T-cell (primary cell): Measurements from ENCODE around the gene TBX15. TPM values are rescaled to one million over a fixed set of nuclear protein-coding genes. Genes with fewer than 3 reads are reported as not detected.

ENCODE experiments used
- ATAC-seq, 4 experiments: fragments of 200-7000 bp in 3 of 4; fragments of 150-1000 bp in 1 of 4; cut with Tn5 transposase; replicated peaks in 1 of 4; 1 replicate in 3 of 4; 2 replicates in 1 of 4; pipeline ENCODE4 v1.10.0; 2021; ENCODE audit warnings: moderate library complexity in 3 of 4, mild to moderate bottlenecking in 2 of 4, moderate number of reproducible peaks in 1 of 4
- CTCF ChIA-PET, 2 donors: fragments of 300-600 bp; sonication (Branson Sonifier 250); formaldehyde crosslinking; loops; one replicate each; lab custom pipeline; 2022; ENCODE audit warnings: antibody characterized with exemption in 2 of 2; lab: Charles Lee
- POLR2A ChIA-PET, 2 donors: fragments of 300-600 bp; sonication (Branson Sonifier 250); formaldehyde crosslinking; loops; one replicate each; lab custom pipeline; 2022; ENCODE audit warnings: antibody characterized with exemption in 2 of 2; lab: Charles Lee
- DNase-seq, 35 experiments: peaks; one replicate each; pipeline versions ENCODE4 v3.0.0 to v3.0.0-alpha.2; 2013 to 2023
- H3K27ac ChIP-seq: one replicate; pipeline ENCODE4 v1.5.1; 2013; ENCODE audit warnings: low read length
- H3K27me3 ChIP-seq, 2 experiments: replicated peaks in 1 of 2; 1 replicate in 1 of 2; 2 replicates in 1 of 2; pipeline versions ENCODE4 v1.6.1 to v1.7.0; 2013; ENCODE audit warnings: low read length in 1 of 2, mixed read lengths in 1 of 2; ENCODE audit not compliant: control insufficient read depth in 2 of 2, insufficient read depth in 2 of 2; ENCODE audit errors: extremely low read depth in 1 of 2
- H3K36me3 ChIP-seq, 2 donors: 1 replicate in 1 of 2; 2 replicates in 1 of 2; pipeline versions ENCODE4 v1.6.1 to v1.7.0; 2013; ENCODE audit warnings: low read length in 1 of 2; ENCODE audit not compliant: control insufficient read depth in 2 of 2, insufficient read depth in 1 of 2; ENCODE audit errors: extremely low read depth in 1 of 2
- H3K4me1 ChIP-seq, 2 experiments: 1 replicate in 1 of 2; 2 replicates in 1 of 2; pipeline versions ENCODE4 v1.6.1 to v1.7.0; 2013; ENCODE audit warnings: low read length in 2 of 2, mixed read lengths in 1 of 2; ENCODE audit not compliant: insufficient read depth in 2 of 2, control insufficient read depth in 1 of 2; ENCODE audit errors: extremely low read depth in 1 of 2
- H3K4me3 ChIP-seq, 2 donors: 1 replicate in 1 of 2; 2 replicates in 1 of 2; pipeline versions ENCODE4 v1.5.1 to v1.7.0; 2013; ENCODE audit warnings: mild to moderate bottlenecking in 2 of 2, low read length in 1 of 2, moderate library complexity in 1 of 2; ENCODE audit not compliant: control insufficient read depth in 1 of 2; ENCODE audit errors: extremely low read depth in 1 of 2
- H3K9me3 ChIP-seq: 2 replicates; pipeline ENCODE4 v1.7.0; 2013
- H3K27ac Mint-ChIP-seq, 2 donors: one replicate each; pipeline ENCODE4 v1.8.0; 2020 to 2021; ENCODE audit warnings: mild to moderate bottlenecking in 2 of 2, mixed read lengths in 2 of 2
- H3K27me3 Mint-ChIP-seq, 2 donors: one replicate each; pipeline ENCODE4 v1.8.0; 2021 to 2022; ENCODE audit warnings: mixed read lengths in 2 of 2
- H3K36me3 Mint-ChIP-seq: one replicate; pipeline ENCODE4 v1.8.0; 2021; ENCODE audit warnings: mixed read lengths
- H3K4me1 Mint-ChIP-seq, 3 donors: one replicate each; pipeline ENCODE4 v1.8.0; 2020 to 2022; ENCODE audit warnings: mixed read lengths in 3 of 3, mild to moderate bottlenecking in 1 of 3
- H3K4me3 Mint-ChIP-seq, 3 donors: one replicate each; pipeline ENCODE4 v1.8.0; 2020 to 2022; ENCODE audit warnings: mild to moderate bottlenecking in 3 of 3, mixed read lengths in 3 of 3, moderate library complexity in 3 of 3
- H3K9me3 Mint-ChIP-seq, 3 donors: one replicate each; pipeline ENCODE4 v1.8.0; 2020 to 2022; ENCODE audit warnings: mixed read lengths in 3 of 3
- WGBS: methylation state at CpG from one replicate; pipeline ENCODE4 v1.1.5; 2013; ENCODE audit warnings: missing lambda C conversion rate; ENCODE audit not compliant: insufficient coverage; 5-methylcytosine and 5-hydroxymethylcytosine counted together
- total RNA-seq, 35 experiments: library from RNA in 6 of 35; stranded (reverse) in 6 of 35; fragments of 120-200 nt in 1 of 35; gene quantifications; one replicate each; pipeline versions ENCODE4 v1.2.1 to v1.2.4 and lab custom pipeline; 2013 to 2026

TBX15 gene
- total RNA-seq, 5 donors from 2014 or later (not counting 1 experiment from before 2014, with no cell fraction given): 0.12 TPM; not detected in 4

DNA sequence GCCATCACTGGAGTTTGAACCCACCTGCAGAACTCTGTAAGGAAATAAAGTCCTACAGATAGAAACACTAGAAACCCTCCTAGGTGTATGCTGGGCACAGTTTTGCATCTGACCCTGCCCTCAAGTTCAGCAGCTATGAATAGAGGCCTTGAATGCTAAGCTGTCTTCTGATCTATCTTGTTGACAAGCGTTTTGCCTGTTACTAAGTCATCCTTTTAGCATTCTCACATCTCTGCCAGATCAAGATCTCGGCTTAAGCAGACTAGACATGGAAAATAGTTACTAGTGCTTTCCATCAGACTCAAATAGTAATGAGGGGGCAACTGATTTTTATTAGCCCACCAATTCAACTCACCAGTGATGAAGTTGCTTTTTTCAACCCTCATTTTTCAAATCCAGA is 10.5 kb downstream of the TBX15 start:
- WGBS: no CpG with 5 or more reads among the region's 2 CpGs
- ATAC-seq (no peak), DNase-seq (no peak)
- Histone ChIP-seq H3K9me3 (no peaks in the 10 kb centered on the region), H3K4me1 (no peaks in the 10 kb centered on the region), H3K27me3 (peaks cover 19 to 20% of the 10 kb centered on the region in 2 experiments), H3K27ac (no peak overlapping the region), H3K36me3 (no peaks in the 10 kb centered on the region), H3K4me3 (no peak overlapping the region)
- Mint-ChIP-seq H3K36me3 (no peaks in the 10 kb centered on the region), H3K9me3 (peaks cover 0 to 6% (median under 1%) of the 10 kb centered on the region in 3 donors), H3K27ac (no peak overlapping the region), H3K4me3 (no peak overlapping the region), H3K4me1 (peaks cover 0 to 7% (median 4%) of the 10 kb centered on the region in 3 donors), H3K27me3 (peaks cover 56 to 60% of the 10 kb centered on the region in 2 donors)
- ChIA-PET POLR2A (no interaction called here), CTCF (no interaction called here)

GRCh38 chr1:118974661-118975060 is 13.5 kb downstream of the TBX15 start:
- H3K36me3 ChIP-seq: no peaks in the 10 kb centered on the region
- Mint-ChIP-seq H3K27ac (no peak overlapping the region), H3K4me3 (no peak overlapping the region), H3K4me1 (peaks cover 0 to 5% (median 4%) of the 10 kb centered on the region in 3 donors), H3K36me3 (no peaks in the 10 kb centered on the region), H3K27me3 (peaks cover 36% of the 10 kb centered on the region in 2 donors), H3K9me3 (peaks cover 0 to 14% (median 0%) of the 10 kb centered on the region in 3 donors)
- H3K27me3 ChIP-seq: peaks cover 9 to 16% of the 10 kb centered on the region in 2 experiments
- DNase-seq (no peak), ATAC-seq (no peak)
- no peaks in the 10 kb centered on the region for H3K4me1 ChIP-seq
- whole genome bisulfite sequencing: no CpG with 5 or more reads among the region's 4 CpGs
- no peak overlapping the region for H3K4me3 ChIP-seq
- H3K27ac ChIP-seq: no peak overlapping the region
- POLR2A ChIA-PET: no interaction called here
- no peaks in the 10 kb centered on the region for H3K9me3 ChIP-seq
- CTCF ChIA-PET: no interaction called here

GRCh38 chr1:118973531-118974137 is 14.5 kb downstream of the TBX15 start:
- no peak for ATAC-seq
- POLR2A ChIA-PET: no interaction called here
- no peak overlapping the region for H3K27ac Mint-ChIP-seq

DNA sequence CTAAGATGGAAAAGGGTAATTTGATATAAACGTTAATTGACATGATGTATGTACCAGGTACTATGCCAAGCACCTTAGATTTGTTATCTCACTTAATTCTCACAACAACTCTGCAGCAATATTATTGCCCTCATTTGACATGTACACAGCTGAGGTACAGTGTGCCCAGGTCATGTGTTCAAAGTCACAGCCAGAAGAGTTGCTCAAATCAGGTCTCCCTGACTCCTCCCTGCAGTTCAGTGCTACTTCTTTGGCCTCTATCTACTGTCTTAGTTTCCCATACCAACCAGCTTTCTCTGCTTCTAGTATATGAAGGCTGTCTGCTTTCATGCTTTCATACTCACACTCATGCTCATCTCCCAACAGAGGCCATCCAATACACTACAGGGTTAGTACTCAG is 15.1 kb downstream of the TBX15 start:
- Mint-ChIP-seq H3K9me3 (peaks cover 0 to 14% (median 5%) of the 10 kb centered on the region in 3 donors), H3K27ac (no peak overlapping the region), H3K4me1 (no peaks in the 10 kb centered on the region), H3K36me3 (no peaks in the 10 kb centered on the region), H3K27me3 (peaks cover 22 to 27% of the 10 kb centered on the region in 2 donors), H3K4me3 (no peak overlapping the region)
- whole genome bisulfite sequencing: no CpG with 5 or more reads among the region's 1 CpG
- Histone ChIP-seq H3K27ac (no peak overlapping the region), H3K4me1 (no peaks in the 10 kb centered on the region), H3K9me3 (no peaks in the 10 kb centered on the region), H3K4me3 (no peak overlapping the region), H3K36me3 (no peaks in the 10 kb centered on the region), H3K27me3 (peaks cover 0 to 7% of the 10 kb centered on the region in 2 experiments)
- ATAC-seq (no peak), DNase-seq (no peak)
- ChIA-PET POLR2A (no interaction called here), CTCF (no interaction called here)

More at GRCh38 chr1:118973531-118974137, 14.5 kb downstream of the TBX15 start:
- Mint-ChIP-seq H3K4me3 (no peak overlapping the region), H3K27me3 (peaks cover 28 to 31% of the 10 kb centered on the region in 2 donors), H3K9me3 (peaks cover 0 to 14% (median 5%) of the 10 kb centered on the region in 3 donors), H3K4me1 (no peaks in the 10 kb centered on the region), H3K36me3 (no peaks in the 10 kb centered on the region)
- Histone ChIP-seq H3K27me3 (peaks cover 0 to 10% of the 10 kb centered on the region in 2 experiments), H3K36me3 (no peaks in the 10 kb centered on the region), H3K4me3 (no peak overlapping the region), H3K27ac (no peak overlapping the region), H3K9me3 (no peaks in the 10 kb centered on the region), H3K4me1 (no peaks in the 10 kb centered on the region)
- DNase-seq: no peak
- CTCF ChIA-PET: no interaction called here
- 80% methylated on average over 4 of the region's 5 CpGs for WGBS

DNA sequence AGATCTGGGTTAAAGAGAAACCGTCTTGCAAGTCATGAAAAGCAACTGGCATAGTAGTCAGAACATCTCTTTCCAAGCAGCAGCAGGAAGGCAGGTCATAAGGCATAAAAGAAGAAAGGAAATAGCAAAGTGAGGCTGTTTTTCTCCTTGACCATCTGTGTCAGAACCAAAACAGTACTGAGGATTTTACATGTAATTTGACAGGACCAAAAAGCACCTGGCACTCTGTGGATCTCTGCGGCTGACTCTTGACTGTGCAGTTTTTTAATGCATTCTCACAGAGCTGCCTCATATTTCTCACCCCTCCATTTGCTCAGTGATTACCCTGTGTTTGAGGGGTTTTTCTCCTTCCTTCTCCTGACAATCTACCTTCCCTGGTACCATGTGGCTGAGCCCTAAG is 17.7 kb downstream of the TBX15 start:
- ChIA-PET CTCF (no interaction called here), POLR2A (no interaction called here)
- DNase-seq (no peak), ATAC-seq (no peak)
- Histone ChIP-seq H3K27ac (no peak overlapping the region), H3K27me3 (no peaks in the 10 kb centered on the region), H3K36me3 (no peaks in the 10 kb centered on the region), H3K9me3 (no peaks in the 10 kb centered on the region), H3K4me1 (no peaks in the 10 kb centered on the region), H3K4me3 (no peak overlapping the region)
- Mint-ChIP-seq H3K27ac (no peak overlapping the region), H3K36me3 (no peaks in the 10 kb centered on the region), H3K27me3 (peaks cover 10 to 13% of the 10 kb centered on the region in 2 donors), H3K9me3 (peaks cover 0 to 14% (median 5%) of the 10 kb centered on the region in 3 donors), H3K4me3 (no peak overlapping the region), H3K4me1 (no peaks in the 10 kb centered on the region)
- WGBS: 82% methylated on average over 1 of the region's 2 CpGs

DNA sequence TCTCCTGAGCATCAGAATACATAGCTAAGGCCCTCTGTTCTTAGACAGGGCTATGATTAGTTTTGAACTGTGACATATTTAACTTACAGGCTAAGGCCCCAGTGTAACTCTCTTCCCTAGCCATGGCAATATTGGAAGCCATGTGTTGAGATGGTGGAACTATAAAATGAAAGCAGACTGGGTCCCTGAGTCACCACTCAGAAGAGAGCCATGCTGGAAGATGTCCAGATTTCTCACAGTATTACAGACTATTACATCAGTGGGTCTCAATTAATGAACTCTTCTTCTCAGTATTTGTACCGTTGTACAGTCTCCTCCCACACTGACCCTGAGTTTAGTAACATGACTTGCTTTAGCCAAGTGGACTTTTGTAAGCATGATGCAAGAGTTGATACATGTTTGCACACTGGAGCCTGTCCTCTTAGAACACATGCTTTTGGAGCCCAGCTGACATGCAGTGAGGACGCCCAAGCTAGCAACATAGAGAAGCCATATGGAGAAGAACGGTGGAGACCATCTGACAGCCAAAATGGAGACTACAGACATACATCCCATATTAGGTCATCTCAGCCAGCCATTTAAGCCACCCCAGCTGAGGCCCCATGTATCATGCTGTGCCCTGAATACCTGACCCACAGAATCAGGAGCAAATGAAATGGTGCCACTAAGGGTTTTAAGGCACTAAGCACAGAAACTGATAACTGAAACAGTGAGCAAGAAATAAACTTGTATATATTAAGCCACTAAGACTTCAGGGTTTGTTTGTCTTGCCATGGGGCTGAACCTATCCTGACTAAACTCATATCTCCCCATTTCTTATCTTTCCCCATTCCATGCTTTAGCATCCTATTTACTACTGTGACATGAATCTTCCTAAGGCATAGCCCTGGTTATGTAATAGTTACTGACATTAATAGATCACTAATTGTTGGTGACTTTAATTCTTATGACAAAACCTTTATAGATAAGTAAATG is 24.4 kb downstream of the TBX15 start:
- no peak for DNase-seq
- Mint-ChIP-seq H3K4me1 (no peaks in the 10 kb centered on the region), H3K4me3 (no peak overlapping the region), H3K36me3 (no peaks in the 10 kb centered on the region), H3K27me3 (peaks cover 4 to 11% of the 10 kb centered on the region in 2 donors), H3K27ac (no peak overlapping the region), H3K9me3 (peaks cover 0 to 4% (median 0%) of the 10 kb centered on the region in 3 donors)
- POLR2A ChIA-PET: no interaction called here
- WGBS: 60% methylated on average over 2 of the region's 3 CpGs
- Histone ChIP-seq H3K9me3 (no peaks in the 10 kb centered on the region), H3K36me3 (no peaks in the 10 kb centered on the region), H3K27me3 (peaks cover 0 to 2% of the 10 kb centered on the region in 2 experiments), H3K4me3 (no peak overlapping the region), H3K4me1 (no peaks in the 10 kb centered on the region), H3K27ac (no peak overlapping the region)
- CTCF ChIA-PET: no interaction called here
- ATAC-seq: no peak
